HG03432 (cell line): ENCODE measurements around the gene METRNL.
"Not testable (repeated sequence)": the region's sequence is repeated elsewhere in the genome, so short reads cannot be mapped to it uniquely, and the experiment has no call there.

Experiments
- ATAC-seq: cut with Tn5 transposase; IDR thresholded peaks from one replicate; pipeline ENCODE4 v1.9.1; 2021; ENCODE audit warnings: mild to moderate bottlenecking, moderate library complexity; ENCODE audit not compliant: unreplicated experiment

Gene METRNL

GRCh38 chr17:83118071-83118841 lies 38.8 kb downstream of the METRNL start:
- no peak for ATAC-seq

DNA sequence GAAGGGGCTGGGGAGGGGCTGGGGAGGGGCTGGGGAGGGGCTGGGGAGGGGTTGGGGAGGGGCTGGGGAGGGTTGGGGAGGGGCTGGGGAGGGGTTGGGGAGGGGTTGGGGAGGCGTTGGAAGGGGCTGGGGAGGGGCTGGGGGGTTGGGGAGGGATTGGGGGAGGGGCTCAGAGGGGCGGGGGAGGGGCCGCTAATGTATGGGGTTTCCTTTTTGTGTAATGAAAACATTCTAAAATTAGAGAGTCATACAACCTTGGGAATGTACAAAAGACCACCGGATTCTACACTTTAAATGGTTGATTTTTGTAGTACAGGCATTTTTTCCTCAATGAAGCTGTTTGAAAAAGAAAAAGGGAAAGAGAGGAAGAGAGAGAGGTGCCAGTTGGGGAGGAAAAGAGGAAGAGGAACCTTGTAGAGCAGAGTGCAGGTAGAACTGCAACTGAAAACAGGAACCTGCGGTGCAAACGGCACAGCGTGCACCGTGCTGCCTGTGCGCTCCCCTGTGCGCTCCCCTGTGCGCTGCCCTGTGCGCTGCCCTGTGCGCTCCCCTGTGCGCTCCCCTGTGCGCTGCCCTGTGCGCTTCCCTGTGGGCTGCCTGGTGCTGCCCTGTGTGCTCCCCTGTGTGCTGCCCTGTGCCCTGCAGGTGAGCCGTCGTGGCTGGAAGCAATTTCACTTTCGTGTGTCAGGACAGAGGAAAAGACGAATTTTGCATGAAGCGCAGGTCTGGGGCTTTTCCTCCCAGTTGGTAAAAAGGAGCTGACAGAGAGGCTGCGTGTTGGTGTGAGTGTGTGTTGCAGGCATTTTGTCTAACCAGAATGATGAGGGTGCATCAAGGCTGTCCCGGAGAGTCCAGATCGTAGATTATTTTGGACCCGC lies 40.8 kb downstream of the METRNL start:
- ATAC-seq: peak; percentile 60

DNA sequence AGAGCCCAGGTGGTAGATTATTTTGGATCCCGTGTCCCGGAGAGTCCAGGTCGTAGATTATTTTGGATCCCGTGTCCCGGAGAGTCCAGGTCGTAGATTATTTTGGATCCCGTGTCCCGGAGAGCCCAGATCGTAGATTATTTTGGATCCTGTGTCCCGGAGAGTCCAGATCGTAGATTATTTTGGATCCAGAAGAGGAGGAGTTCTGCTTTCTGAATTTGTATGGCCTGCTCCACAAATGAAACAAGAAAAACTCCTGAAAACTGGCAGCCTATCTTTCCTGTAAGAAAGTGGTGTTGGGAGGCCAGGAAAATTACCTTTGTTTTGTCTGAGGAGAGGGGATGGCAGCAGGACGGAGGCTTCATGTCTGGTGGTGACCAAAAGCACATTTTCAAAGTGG lies 42.1 kb downstream of the METRNL start:
- ATAC-seq: not testable (repeated sequence)

GRCh38 chr17:83121921-83122820 lies 42.8 kb downstream of the METRNL start:
- no peak for ATAC-seq

DNA sequence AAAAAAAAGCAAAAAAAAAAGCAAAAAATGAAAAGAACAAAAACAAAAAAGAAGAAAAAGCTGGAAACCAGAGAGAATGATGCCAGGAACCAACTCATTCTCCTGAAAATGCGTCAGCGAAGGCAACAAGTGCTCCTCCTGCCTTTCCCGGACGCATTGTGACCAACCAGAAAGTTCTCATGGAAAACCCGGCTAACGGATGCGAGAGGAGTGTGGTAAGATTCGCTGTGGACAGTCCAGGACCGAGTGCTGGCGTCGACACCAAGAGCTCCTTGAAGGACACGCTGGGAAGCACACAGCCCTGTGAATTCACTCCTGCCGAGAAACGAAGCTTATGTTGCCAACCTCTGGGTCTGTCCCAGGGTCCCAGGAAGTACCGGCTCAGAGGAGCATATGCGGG lies 43.4 kb downstream of the METRNL start:
- ATAC-seq: no peak

DNA sequence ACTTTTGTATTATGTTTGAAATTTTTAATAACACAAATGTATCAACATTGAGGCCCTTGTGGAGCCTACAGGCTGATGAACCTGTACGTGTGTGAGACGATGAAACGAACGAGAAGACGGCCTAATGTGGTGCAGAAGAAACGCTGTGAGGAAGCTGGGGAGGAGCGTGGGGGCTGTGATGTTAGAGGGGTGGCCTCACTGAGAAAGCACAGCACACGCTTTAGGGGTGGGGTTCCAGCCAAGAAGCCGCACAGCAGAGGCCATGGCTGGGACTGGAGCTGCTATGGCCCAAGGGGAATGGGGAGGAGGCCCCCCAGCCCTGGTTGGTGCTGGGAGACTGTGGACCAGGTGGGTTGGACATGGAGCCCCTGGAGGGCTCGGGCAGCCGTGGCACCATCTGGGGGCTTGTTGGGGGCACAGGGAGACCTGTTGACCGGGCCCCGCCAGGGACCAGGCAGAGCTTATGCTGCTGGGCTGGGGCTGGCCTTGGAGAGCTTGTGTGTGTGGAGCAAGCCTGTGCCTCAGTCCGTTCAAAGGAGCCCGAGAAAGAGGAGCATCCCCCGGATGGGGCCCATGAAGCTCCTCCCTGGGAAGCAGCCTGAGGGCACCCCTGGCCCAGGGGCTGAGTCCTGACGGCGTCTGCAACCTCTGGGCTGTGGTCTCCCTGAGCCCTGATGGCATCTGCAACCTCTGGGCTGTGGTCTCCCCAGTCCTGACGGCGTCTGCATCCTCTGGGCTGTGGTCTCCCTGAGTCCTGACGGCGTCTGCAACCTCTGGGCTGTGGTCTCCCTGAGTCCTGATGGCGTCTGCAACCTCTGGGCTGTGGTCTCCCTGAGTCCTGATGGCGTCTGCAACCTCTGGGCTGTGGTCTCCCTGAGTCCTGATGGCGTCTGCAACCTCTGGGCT lies 44.7 kb downstream of the METRNL start:
- ATAC-seq: no peak

DNA sequence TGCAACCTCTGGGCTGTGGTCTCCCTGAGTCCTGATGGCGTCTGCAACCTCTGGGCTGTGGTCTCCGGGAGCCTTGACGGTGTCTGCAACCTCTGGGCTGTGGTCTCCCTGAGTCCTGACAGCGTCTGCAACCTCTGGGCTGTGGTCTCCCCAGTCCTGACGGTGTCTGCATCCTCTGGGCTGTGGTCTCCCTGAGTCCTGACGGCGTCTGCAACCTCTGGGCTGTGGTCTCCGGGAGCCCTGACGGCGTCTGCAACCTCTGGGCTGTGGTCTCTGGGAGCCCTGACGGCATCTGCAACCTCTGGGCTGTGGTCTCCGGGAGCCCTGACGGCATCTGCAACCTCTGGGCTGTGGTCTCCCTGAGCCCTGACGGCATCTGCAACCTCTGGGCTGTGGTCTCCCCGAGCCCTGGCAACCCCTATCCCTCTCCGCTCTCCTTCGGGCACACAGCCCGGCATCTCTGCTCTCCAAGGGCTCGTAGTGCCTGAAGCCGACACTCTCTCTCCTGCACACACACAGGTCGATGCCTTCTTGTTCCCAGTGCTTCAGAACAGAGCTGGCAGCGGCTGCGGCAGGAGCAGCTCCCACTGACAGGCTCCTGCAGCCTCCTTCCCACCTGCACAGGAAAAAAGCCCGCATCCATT lies 45.6 kb downstream of the METRNL start:
- ATAC-seq: no peak

DNA sequence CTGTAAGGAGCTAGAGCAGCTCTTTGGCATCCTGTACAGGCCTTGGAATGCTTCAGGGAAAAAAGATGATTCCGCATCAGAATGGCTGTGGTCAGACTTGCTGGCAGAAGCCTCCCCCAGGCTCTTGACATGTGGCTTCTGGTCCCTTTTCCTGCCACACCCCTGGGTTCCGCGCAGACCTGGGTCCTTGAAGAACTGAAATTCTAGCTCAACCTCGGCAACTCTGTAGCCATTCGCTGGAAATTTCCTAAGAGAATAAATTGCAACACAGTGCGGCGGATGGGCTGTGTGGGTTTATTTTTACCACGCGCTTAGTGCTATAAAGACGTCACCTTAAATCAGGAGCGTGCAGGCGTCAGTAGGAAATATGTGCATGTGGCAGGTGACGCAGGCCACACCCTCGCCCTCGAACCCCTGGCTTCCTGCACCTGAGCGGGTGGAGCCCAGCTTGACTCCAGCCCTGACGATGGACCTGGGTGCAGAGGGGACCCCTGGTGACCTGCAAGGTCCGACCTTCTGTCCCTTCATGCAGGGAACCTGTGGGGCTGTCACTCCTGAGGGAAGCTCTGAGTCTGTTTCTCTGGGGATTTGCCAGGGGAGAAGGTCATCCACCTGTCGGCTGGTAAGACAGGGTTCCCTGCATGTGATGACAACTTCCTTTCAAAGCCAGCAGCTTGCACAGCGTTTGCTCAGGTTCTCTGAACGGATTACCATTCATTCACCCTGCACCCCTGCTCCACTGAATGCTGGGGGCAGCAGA lies 46.3 kb downstream of the METRNL start:
- no peak for ATAC-seq

DNA sequence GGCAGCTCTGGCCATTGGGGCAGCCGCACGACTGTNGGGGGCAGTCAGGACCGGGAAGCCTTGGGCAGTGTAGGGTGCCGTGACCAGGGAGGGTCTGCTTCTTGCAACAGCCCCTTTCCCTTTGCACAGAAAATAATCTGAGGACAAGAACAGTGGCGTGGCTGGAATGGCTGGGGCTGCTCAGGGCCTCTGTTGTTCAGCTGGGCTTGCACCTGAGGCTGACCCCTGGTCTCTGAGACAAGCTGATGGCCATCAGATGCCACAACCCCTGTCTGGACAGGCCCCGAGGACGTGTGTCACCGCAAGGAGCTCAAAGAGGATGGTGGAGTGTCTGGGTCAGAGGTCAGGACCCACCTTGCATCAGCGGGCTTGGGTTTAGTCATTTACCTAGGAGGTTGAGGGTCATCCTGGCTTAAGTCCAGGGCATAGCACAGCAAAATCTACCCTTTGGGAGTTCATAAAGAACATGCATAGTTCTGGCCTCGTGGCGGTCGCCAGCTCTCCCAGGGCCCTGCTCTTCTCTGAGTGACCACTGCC lies 46.9 kb downstream of the METRNL start:
- no peak for ATAC-seq

GRCh38 chr17:83127431-83128160 lies 48.2 kb downstream of the METRNL start:
- ATAC-seq: no peak

DNA sequence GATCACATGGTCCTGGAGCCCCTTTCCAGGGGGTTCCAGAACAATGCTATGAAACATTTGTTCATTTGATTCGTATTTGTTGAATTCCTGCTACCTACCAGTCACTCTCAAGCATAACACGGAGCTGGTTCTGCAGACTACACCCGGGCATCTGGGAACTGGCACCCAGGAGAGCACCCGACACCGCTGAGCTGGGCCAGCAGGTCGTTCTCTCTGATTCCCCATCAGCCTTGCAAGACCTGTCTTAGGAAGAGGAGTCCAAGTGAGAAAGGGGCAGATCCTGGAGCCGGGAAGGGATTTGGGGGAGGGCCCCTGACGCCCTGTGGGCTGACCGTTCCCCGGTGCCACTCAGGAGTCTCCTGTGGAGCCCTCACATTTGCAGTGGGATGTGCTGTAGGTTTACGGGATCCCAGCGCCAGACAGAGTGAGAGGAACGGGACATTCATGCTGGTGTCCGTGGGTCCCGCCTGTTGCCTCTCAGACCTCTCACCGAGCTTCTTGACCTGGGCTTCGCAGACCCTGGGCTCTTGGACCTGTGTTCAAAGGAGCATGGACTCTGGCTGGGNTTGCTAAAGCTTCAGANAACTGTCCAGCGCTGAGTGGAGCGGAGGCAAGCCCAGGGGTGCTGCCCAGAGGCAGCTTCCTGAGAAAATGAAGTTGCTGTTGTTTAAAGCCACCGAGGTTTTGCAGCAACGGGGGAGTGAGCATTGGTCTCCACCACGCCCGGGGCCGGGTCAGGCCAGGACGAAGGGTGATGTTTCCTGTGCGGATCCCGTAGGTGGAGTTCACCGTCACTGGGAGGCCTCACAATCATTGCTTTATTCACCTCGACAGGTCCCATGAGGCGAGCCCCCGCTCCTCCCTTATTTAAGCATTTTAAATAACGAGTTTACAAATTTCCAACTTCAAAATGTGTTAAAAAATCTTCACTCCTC lies 49.2 kb downstream of the METRNL start:
- no peak for ATAC-seq

DNA sequence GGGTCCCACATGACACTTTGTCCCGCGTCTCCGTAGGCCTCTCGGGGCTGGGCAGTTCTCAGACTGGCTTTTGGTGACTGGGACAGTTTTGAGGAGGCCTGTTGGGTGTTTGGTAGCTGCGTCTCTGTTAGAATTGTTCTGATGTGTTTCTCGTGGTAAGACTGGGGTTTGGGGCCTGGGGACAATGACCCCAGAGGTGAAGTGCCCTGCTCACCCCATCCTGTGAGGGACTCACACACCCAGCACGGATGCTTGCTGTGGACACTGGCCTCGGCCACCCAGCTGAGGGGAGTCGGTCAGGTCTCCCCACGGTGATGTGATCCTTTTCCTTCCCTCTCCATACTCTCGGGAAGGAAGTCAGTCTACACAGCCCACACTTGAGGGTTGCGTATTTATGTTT lies 50.3 kb downstream of the METRNL start:
- no peak for ATAC-seq

- ATAC-seq: no peak
These were observed 52.1 kb downstream of the METRNL start for GRCh38 chr17:83131401-83132011.

DNA sequence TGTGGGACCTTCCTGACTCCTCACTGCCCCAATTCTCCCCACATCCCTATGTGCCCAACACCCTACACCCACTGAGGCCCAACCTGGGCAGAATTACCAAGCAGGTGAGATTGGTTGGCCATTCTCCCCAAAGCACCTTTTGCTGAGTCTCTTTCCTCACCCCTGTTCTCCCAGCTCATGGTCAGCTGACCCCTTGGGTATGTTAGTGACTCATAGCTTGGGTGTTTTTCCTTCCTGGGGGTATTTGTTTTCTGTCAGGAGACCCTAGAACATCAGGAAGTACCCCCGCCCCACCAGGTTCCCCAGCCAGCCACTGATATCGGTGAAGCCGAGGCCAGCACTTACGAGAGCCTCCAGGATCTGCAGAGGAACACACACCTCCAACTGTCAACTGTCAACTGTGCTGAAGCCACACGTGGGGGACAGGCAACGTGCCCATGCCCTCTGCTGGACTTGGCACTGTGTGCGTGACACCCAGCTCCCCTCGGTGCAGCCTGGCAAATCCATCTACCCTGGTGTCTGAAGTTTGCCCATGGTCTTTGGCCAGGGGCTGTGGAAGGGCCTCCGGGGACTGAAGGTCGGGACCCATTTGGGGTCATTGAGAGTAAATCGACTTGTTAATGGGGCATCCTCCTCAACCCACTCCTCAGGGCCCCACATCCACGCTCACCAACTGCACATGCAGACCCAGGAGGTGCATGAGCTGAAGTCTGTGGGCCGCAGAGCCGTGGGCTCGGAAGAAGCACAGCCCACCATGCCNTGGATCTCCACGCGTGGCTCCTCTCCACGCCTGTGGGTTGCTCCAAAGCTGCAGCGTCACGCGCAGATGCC lies 53.1 kb downstream of the METRNL start:
- ATAC-seq: no peak

- no peak for ATAC-seq
These were observed 54.1 kb downstream of the METRNL start for GRCh38 chr17:83133302-83134121.
